Fibroblast of skin of back (primary cell): ENCODE results near the gene PKP3.
"Not testable (repeated sequence)": the region's sequence is repeated elsewhere in the genome, so short reads cannot be mapped to it uniquely, and the experiment has no call there.

Source experiments
- DNase-seq: peaks from one replicate; pipeline ENCODE4 v3.0.0-alpha.2; 2013

The PKP3 gene

GRCh38 chr11:413120-414081 lies 19.4 kb downstream of the PKP3 start:
- DNase-seq, result no peak

GRCh38 chr11:414318-414857 lies 20.4 kb downstream of the PKP3 start:
- no peak for DNase-seq

- no peak for DNase-seq
Observed at GRCh38 chr11:415640-416041, 21.6 kb downstream of the PKP3 start.

- DNase-seq, result no peak
Observed at GRCh38 chr11:416051-416756, 22.2 kb downstream of the PKP3 start.

GRCh38 chr11:416757-417621 lies 23.0 kb downstream of the PKP3 start:
- DNase-seq, result no peak

GRCh38 chr11:417652-418342 lies 23.8 kb downstream of the PKP3 start:
- DNase-seq, result no peak

- DNase-seq, result no peak
Observed at GRCh38 chr11:418343-419247, 24.6 kb downstream of the PKP3 start.

- DNase-seq, result no peak
Observed at GRCh38 chr11:419248-420005, 25.4 kb downstream of the PKP3 start.

GRCh38 chr11:420054-420910 lies 26.3 kb downstream of the PKP3 start:
- no peak for DNase-seq

GRCh38 chr11:420911-421321 lies 26.9 kb downstream of the PKP3 start:
- DNase-seq, result no peak

GRCh38 chr11:422249-422656 lies 28.2 kb downstream of the PKP3 start:
- no peak for DNase-seq

GRCh38 chr11:424232-424631 lies 30.2 kb downstream of the PKP3 start:
- no peak for DNase-seq

GRCh38 chr11:424766-425165 lies 30.8 kb downstream of the PKP3 start:
- not testable (repeated sequence) for DNase-seq

GRCh38 chr11:425301-425700 lies 31.3 kb downstream of the PKP3 start:
- DNase-seq, result no peak

- no peak for DNase-seq
Observed at GRCh38 chr11:426851-427250, 32.8 kb downstream of the PKP3 start.

GRCh38 chr11:428295-428694 lies 34.3 kb downstream of the PKP3 start:
- DNase-seq, result no peak

- DNase-seq, result no peak
Observed at GRCh38 chr11:429391-429790, 35.4 kb downstream of the PKP3 start.

GRCh38 chr11:429931-430456 lies 36.0 kb downstream of the PKP3 start:
- no peak for DNase-seq

GRCh38 chr11:431921-432320 lies 37.9 kb downstream of the PKP3 start:
- no peak for DNase-seq
